Endodermal cell (in vitro differentiated cells): ENCODE data around the gene DIP2B. TPM values are rescaled to one million over a fixed set of nuclear protein-coding genes. Genes with fewer than 3 reads are reported as not detected.

ENCODE experiments used
- DNase-seq: peaks from one replicate; pipeline ENCODE4 v3.0.0-alpha.2; 2017
- H3K27ac ChIP-seq: 2 replicates; pipeline ENCODE4 v1.5.1; 2013; ENCODE audit warnings: mild to moderate bottlenecking, low read depth, low read length, moderate library complexity
- H3K27me3 ChIP-seq: 2 replicates; pipeline ENCODE4 v1.6.1; 2013; ENCODE audit warnings: mild to moderate bottlenecking, low read length, moderate library complexity; ENCODE audit not compliant: insufficient read depth, control insufficient read depth, poor library complexity, severe bottlenecking
- H3K36me3 ChIP-seq: 2 replicates; pipeline ENCODE4 v1.7.0; 2013; ENCODE audit warnings: mild to moderate bottlenecking, low read length, moderate library complexity; ENCODE audit not compliant: control insufficient read depth, insufficient read depth
- H3K4me1 ChIP-seq: one replicate; pipeline ENCODE4 v1.7.0; 2013; ENCODE audit warnings: low read length; ENCODE audit not compliant: control insufficient read depth, insufficient read depth
- H3K4me3 ChIP-seq: 2 replicates; pipeline ENCODE4 v1.5.1; 2013; ENCODE audit warnings: mild to moderate bottlenecking, low read length, moderate library complexity
- H3K9ac ChIP-seq: 2 replicates; pipeline ENCODE4 v1.6.1; 2013; ENCODE audit warnings: mild to moderate bottlenecking, low read length, moderate library complexity; ENCODE audit not compliant: poor library complexity, severe bottlenecking; ENCODE audit errors: extremely low read depth
- H3K9me3 ChIP-seq: 2 replicates; pipeline ENCODE4 v1.6.1; 2013; ENCODE audit warnings: mild to moderate bottlenecking, low read length, moderate library complexity; ENCODE audit not compliant: control insufficient read depth
- H3K27ac Mint-ChIP-seq: 2 replicates; pipeline ENCODE4 v1.8.0; 2020; ENCODE audit warnings: mixed read lengths
- H3K27me3 Mint-ChIP-seq: 2 replicates; pipeline ENCODE4 v1.8.0; 2021; ENCODE audit warnings: mild to moderate bottlenecking, mixed read lengths; ENCODE audit not compliant: insufficient read depth
- H3K36me3 Mint-ChIP-seq: 2 replicates; pipeline ENCODE4 v1.8.0; 2020; ENCODE audit warnings: low read depth, mixed read lengths
- H3K4me1 Mint-ChIP-seq: 2 replicates; pipeline ENCODE4 v1.8.0; 2020; ENCODE audit warnings: mixed read lengths
- H3K4me3 Mint-ChIP-seq: 2 replicates; pipeline ENCODE4 v1.8.0; 2020; ENCODE audit warnings: mild to moderate bottlenecking, moderate library complexity, mixed read lengths
- H3K9me3 Mint-ChIP-seq: 2 replicates; pipeline ENCODE4 v1.8.0; 2020; ENCODE audit warnings: mild to moderate bottlenecking, mixed read lengths
- WGBS, 2 experiments: methylation state at CpG; one replicate each; pipeline versions ENCODE4 v1.1.5 to v1.1.7; 2013; ENCODE audit warnings: missing lambda C conversion rate in 2 of 2, mixed read lengths in 1 of 2; ENCODE audit not compliant: insufficient coverage in 1 of 2, insufficient read length in 1 of 2; 5-methylcytosine and 5-hydroxymethylcytosine counted together
- total RNA-seq, 2 donors: library from RNA; stranded (reverse); fragmentation: NEBNext Ultra II Directional in 1 of 2; extraction: Animal tissue kit (Norgen Biotek cat#: 25700) in 1 of 2; gene quantifications; 2 replicates in 1 of 2; 3 replicates in 1 of 2; pipeline ENCODE4 v1.2.1, GENCODE V29; 2021
- TF ChIP-seq, protein P1 (sequence below): fragments of 200-600 bp; sonication (generic); conservative IDR thresholded peaks from 2 replicates; pipeline ENCODE4 v1.5.0; 2021; ENCODE audit warnings: antibody characterized with exemption, mild to moderate bottlenecking

DIP2B gene
- total RNA-seq, 2 donors from 2014 or later, result 20.6 to 21.3 TPM

GRCh38 chr12:50615145-50615906 lies 110.5 kb downstream of the DIP2B start:
- Mint-ChIP-seq H3K36me3 (no peaks in the 10 kb centered on the region), H3K9me3 (no peaks in the 10 kb centered on the region), H3K27ac (peak overlapping the region; percentile 80), H3K4me3 (no peak overlapping the region), H3K27me3 (no peaks in the 10 kb centered on the region), H3K4me1 (peaks cover 34% of the 10 kb centered on the region)
- H3K4me1 ChIP-seq, result peaks cover 10% of the 10 kb centered on the region
- TF ChIP-seq, protein P1, sequence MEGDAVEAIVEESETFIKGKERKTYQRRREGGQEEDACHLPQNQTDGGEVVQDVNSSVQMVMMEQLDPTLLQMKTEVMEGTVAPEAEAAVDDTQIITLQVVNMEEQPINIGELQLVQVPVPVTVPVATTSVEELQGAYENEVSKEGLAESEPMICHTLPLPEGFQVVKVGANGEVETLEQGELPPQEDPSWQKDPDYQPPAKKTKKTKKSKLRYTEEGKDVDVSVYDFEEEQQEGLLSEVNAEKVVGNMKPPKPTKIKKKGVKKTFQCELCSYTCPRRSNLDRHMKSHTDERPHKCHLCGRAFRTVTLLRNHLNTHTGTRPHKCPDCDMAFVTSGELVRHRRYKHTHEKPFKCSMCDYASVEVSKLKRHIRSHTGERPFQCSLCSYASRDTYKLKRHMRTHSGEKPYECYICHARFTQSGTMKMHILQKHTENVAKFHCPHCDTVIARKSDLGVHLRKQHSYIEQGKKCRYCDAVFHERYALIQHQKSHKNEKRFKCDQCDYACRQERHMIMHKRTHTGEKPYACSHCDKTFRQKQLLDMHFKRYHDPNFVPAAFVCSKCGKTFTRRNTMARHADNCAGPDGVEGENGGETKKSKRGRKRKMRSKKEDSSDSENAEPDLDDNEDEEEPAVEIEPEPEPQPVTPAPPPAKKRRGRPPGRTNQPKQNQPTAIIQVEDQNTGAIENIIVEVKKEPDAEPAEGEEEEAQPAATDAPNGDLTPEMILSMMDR, result no peak
- no peak overlapping the region for H3K4me3 ChIP-seq
- H3K9me3 ChIP-seq, result no peaks in the 10 kb centered on the region
- no peak overlapping the region for H3K9ac ChIP-seq
- H3K36me3 ChIP-seq, result no peaks in the 10 kb centered on the region
- no peak for DNase-seq
- no peak overlapping the region for H3K27ac ChIP-seq
- WGBS, 2 experiments, result 93 to 100% methylated on average over 3 to 5 of the region's 7 CpGs
- no peaks in the 10 kb centered on the region for H3K27me3 ChIP-seq

- Mint-ChIP-seq H3K4me3 (no peak overlapping the region), H3K4me1 (peaks cover 39% of the 10 kb centered on the region), H3K36me3 (no peaks in the 10 kb centered on the region), H3K27ac (peak overlapping the region; percentile 80), H3K9me3 (no peaks in the 10 kb centered on the region), H3K27me3 (no peaks in the 10 kb centered on the region)
- H3K27ac ChIP-seq, result no peak overlapping the region
- 85 to 100% methylated on average over 1 of the region's 1 CpG for WGBS, 2 experiments
- peak; percentile 34 for DNase-seq
- H3K4me3 ChIP-seq, result no peak overlapping the region
- H3K9me3 ChIP-seq, result no peaks in the 10 kb centered on the region
- no peak overlapping the region for H3K9ac ChIP-seq
- no peaks in the 10 kb centered on the region for H3K27me3 ChIP-seq
- TF ChIP-seq, protein P1, result no peak
- peaks cover 10% of the 10 kb centered on the region for H3K4me1 ChIP-seq
- H3K36me3 ChIP-seq, result no peaks in the 10 kb centered on the region
Observed at GRCh38 chr12:50615907-50616296, 111.1 kb downstream of the DIP2B start.

DNA sequence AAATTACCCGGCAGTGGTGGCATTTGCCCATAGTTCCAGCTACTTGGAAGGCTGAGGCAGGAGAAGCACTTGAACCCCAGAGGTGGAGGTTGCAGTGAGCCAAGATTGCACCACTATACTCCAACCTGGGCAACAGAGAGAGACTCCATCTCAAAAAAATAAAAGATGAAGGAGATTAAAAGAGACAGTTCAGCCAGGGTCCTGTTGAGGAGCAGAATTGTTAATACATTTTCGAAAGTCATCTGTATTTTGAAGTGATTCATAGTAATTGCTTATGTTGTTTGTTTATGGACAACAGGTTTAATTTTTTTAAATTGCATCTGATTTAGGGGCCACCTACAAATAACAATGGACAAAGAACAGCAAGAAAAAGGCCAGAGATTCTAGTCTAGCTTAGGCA lies 112.9 kb downstream of the DIP2B start:
- Histone ChIP-seq H3K27me3 (no peaks in the 10 kb centered on the region), H3K9me3 (no peaks in the 10 kb centered on the region), H3K36me3 (no peaks in the 10 kb centered on the region), H3K4me3 (no peak overlapping the region), H3K4me1 (peaks cover 10% of the 10 kb centered on the region), H3K9ac (no peak overlapping the region), H3K27ac (no peak overlapping the region)
- TF ChIP-seq, protein P1, result no peak
- no peaks in the 10 kb centered on the region for H3K9me3 Mint-ChIP-seq
- no peak overlapping the region for H3K27ac Mint-ChIP-seq
- no peak for DNase-seq
- no peaks in the 10 kb centered on the region for H3K27me3 Mint-ChIP-seq
- no peaks in the 10 kb centered on the region for H3K36me3 Mint-ChIP-seq
- 88% methylated on average over 1 of the region's 2 CpGs; no CpG with 5 or more reads in 1 of the 2 experiments for WGBS, 2 experiments
- no peak overlapping the region for H3K4me3 Mint-ChIP-seq
- peaks cover 40% of the 10 kb centered on the region for H3K4me1 Mint-ChIP-seq
